ENCODE results near the gene LGSN.
"Not testable (repeated sequence)": the region's sequence is repeated elsewhere in the genome, so short reads cannot be mapped to it uniquely, and the experiment has no call there.

Gene LGSN, protein sequence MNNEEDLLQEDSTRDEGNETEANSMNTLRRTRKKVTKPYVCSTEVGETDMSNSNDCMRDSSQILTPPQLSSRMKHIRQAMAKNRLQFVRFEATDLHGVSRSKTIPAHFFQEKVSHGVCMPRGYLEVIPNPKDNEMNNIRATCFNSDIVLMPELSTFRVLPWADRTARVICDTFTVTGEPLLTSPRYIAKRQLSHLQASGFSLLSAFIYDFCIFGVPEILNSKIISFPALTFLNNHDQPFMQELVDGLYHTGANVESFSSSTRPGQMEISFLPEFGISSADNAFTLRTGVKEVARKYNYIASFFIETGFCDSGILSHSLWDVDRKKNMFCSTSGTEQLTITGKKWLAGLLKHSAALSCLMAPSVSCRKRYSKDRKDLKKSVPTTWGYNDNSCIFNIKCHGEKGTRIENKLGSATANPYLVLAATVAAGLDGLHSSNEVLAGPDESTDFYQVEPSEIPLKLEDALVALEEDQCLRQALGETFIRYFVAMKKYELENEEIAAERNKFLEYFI

DNA sequence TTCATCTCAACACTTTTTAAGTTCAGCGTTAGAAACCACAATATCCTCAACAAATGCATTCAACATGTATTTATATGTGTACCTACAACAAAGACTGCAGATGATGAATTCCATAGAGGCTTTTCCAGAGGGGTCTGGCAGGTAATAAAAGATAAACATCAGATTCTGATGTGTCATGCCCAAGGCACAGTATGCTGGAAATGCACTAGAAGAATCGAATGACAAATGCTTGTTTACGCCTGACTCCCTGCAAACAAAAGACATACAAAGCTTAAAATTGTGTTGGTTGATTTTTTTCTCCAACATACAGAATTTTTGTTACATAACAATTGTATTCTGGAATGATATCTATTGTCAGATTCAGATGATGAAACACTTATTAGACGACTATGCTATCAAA lies at the start of gene LGSN:
Gene LGSN, minus strand, starts transcription at position 45 of the 400 bp plus-strand sequence. Its CDS starts 40 bp downstream, at position 5.
- DNase-seq (ENCODE audit: low read depth), result no peak

DNA sequence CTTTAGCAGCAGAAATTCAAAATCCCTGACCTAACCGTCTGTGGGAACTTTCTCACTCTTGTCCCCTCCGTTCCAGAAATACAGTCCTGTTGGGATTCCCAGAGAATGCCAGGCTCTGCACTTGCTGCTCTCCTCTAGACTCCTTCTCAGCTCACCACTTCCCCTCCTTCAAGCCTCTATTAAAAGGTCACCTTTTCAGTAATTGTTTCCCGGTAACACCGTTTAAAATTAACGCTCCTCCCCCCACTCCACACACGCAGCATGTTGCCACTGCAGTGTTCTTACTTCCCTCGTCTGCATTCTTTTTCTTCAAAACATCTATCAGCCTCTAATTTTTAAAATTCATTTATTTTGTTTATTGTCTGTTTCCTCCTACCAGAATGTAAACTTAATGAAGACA lies 48.6 kb upstream of the LGSN start:
- no peak for DNase-seq (ENCODE audit: low read depth)

DNA sequence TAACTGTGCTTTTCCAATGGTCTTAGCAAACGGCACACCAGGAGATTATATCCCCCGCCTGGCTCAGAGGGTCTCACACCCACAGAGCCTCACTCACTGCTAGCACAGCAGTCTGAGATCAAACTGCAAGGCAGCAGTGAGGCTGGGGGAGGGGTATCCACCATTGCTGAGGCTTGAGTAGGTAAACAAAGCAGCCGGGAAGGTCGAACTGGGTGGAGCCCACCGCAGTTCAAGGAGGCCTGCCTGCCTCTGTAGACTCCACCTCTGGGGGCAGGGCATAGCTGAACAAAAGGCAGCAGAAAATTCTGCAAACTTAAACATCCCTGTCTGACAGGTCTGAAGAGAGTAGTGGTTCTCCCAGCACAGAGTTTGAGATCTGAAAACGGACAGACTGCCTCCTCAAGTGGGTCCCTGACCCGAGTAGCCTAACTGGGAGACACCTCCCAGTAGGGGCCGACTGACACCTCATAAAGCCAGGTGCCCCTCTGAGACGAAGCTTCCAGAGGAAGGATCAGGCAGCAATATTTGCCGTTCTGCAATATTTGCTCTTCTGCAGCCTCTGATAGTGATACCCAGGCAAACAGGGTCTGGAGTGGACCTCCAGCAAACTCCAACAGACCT lies 42.8 kb upstream of the LGSN start:
- not testable (repeated sequence) for DNase-seq (ENCODE audit: low read depth)

- not testable (repeated sequence) for DNase-seq (ENCODE audit: low read depth)
These were observed 37.6 kb upstream of the LGSN start for GRCh38 chr6:63357384-63357783.

DNA sequence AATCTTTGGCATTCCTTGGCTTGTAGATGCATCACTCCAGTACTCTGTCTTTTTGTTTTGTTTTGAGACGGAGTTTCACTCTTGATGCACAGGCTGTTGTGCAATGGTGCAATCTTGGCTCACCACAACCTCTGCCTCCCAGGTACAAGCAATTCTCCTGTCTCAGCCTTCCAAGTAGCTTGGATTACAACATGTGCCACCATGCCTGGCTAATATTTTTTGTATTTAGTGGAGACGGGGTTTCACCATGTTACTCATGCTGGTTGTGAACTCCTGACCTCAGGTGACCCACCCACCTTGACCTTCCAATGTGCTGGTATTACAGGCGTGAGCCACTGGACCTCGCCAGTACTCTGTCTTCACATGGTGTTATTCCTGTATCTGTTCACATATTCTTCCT lies 35.8 kb upstream of the LGSN start:
- no peak for DNase-seq (ENCODE audit: low read depth)

DNA sequence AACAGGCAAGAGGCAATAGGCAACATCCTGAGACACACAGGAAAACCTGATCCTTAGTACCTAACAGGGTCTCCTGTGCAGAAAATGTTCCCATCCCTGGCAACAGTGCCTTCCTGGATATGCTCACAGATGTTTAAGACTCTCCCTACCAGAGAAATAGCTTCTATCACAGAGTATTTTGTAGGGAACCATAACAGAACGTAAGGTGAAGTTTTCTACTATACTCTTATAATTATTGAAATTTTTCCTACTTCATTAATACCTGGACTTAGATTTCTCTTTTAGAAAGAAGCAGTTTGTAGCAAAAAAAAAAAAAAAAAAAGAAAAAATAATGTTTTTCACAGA lies 33.5 kb upstream of the LGSN start:
- DNase-seq (ENCODE audit: low read depth), result no peak

DNA sequence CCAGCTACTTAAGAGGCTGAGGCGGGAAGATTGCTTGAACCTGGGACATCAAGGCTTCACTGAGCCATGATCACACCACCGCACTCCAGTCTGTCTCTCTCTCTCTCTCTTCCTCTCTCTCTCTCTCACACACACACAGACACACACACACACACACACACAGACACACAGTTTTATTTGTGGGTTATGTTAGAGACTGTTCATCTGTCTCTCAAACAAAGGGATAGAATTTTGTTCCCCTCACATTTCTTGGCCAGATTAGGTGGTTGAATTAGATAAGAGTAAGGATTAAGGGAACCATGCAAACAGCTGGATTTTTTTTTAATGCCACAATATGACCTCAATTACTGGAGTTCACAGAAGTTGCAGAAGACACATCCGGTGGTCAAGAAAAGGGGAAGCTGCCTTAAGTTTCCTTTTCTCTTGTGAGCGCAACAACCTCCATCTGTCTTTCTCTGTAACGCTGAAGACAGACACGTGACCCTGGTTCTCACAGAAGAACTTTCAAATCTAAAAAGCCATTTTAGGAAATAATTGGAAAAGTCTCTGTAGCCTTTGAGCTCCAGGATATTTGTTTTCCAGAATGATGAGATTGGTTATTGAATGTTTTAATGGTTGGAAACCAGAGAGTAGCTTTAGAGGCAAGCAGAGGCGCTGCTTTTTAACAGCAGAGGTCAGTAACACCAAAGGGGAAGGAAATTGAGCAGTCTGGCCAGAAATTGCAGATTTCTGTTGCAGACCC lies 32.9 kb upstream of the LGSN start:
- DNase-seq (ENCODE audit: low read depth), result peak; percentile 34

- peak; percentile 59 for DNase-seq (ENCODE audit: low read depth)
These were observed 32.3 kb upstream of the LGSN start for GRCh38 chr6:63352069-63352543.

- DNase-seq (ENCODE audit: low read depth), result no peak
These were observed 29.6 kb upstream of the LGSN start for GRCh38 chr6:63349401-63349800.

DNA sequence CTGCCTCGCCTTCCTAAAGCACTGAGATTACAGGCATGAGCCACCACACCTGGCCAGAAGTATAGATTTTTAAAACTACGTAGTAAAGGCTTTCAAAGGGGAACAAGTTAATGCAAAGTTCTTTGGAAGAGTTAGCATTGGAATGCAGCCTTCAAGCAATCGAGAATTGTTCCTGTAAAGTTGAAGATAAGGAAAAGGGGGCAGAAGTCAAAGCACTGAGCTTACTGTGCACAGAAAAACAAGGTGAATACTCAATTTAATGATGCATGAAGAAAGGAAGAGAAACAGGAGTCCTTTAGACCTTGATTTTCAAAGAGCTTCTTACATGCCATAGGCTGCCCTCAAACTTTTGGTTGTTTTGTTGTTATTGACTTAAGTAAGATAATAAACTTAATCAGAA lies 29.1 kb upstream of the LGSN start:
- no peak for DNase-seq (ENCODE audit: low read depth)

GRCh38 chr6:63347599-63347998 lies 27.8 kb upstream of the LGSN start:
- peak; percentile 78 for DNase-seq (ENCODE audit: low read depth)

DNA sequence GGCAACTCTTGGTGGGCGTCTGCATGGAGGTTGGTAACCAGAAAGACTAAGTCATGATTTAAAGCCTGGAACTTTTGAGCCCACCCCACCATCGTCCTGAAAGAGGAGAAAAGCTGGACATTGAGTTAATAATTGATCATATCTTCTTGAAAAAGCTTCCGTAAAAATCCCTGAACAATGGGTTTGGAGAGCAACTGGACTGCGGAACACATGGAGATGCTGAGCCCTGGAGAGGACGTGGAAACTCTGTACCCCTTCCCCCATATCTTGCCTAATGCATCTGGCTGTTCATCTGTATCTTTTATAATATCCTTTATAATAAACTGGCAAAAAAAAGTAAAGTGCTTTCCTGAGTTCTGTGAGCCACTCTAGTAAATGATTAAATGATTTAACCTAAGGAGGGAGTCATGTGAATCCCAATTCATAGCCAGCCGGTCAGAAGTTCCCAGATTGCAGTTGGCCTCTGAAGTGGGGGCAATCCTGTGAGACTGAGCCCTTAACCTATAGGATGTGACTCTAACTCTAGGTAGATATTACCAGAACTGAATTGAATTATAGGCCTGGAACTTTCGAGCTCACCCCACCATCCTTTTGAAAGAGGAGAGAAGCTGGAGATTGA lies 26.5 kb upstream of the LGSN start:
- no peak for DNase-seq (ENCODE audit: low read depth)

DNA sequence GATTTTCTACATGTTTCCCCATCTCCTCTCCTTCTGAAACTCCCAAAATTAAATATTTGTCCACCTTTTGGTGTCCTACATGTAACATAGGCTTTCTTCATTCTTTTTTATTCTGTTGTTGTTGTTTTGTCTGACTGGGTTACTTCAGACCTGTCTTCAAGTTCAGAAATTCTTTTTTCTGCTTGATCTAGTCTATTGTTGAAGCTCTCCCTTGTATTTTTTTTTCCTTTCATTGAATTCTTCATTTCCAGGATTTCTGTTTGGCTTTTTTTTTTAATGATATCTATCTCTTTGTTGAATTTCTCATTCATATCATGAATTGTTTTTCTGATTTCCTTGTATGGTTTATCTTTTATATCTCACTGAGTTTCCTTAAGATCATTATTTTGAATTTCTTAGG lies 20.6 kb upstream of the LGSN start:
- no peak for DNase-seq (ENCODE audit: low read depth)

- DNase-seq (ENCODE audit: low read depth), result not testable (repeated sequence)
These were observed 14.9 kb upstream of the LGSN start for GRCh38 chr6:63334652-63335051.

- no peak for DNase-seq (ENCODE audit: low read depth)
These were observed 13.7 kb upstream of the LGSN start for GRCh38 chr6:63333440-63333839.

- DNase-seq (ENCODE audit: low read depth), result not testable (repeated sequence)
These were observed 6.8 kb upstream of the LGSN start for GRCh38 chr6:63326630-63327029.

- no peak for DNase-seq (ENCODE audit: low read depth)
These were observed 3.2 kb upstream of the LGSN start for GRCh38 chr6:63322981-63323380.

GRCh38 chr6:63321821-63322220 lies 2.0 kb upstream of the LGSN start:
- no peak for DNase-seq (ENCODE audit: low read depth)

- DNase-seq (ENCODE audit: low read depth), result no peak
These were observed 2.1 kb downstream of the LGSN start for GRCh38 chr6:63317641-63318040.

DNA sequence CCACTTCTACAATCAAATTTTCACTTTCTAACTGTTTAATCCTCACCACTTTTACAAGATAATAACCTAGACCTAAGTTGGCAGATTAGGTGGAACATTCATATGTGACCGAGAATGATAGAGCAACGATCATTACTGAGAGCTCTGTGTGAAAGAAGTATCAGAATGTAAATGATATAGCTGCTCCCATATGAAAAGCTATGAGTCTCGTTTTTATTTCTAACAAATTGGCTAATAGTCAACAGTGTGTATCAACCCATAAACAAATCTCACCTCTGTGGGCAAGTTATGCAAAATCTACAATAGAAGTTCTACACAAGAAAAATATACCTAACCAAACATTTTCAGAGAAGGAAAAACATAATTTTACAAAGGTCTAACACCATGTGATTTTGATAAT lies 3.7 kb downstream of the LGSN start:
- DNase-seq (ENCODE audit: low read depth), result no peak

GRCh38 chr6:63313111-63313510 lies 6.7 kb downstream of the LGSN start:
- no peak for DNase-seq (ENCODE audit: low read depth)

- peak; percentile 47 for DNase-seq (ENCODE audit: low read depth)
These were observed 12.1 kb downstream of the LGSN start for GRCh38 chr6:63307581-63308246.

Data from fibroblast of gingiva (primary cell).